Bronchial smooth muscle cell (primary cell): ENCODE results near the gene ISLR. TPM values are rescaled to one million over a fixed set of nuclear protein-coding genes. Genes with fewer than 3 reads are reported as not detected.

Source experiments
- total RNA-seq: library from RNA; depleted of rRNA; stranded (reverse); fragments of >200 nt; gene quantifications from 2 replicates; pipeline ENCODE4 v1.2.1, GENCODE V29; 2014

ISLR gene
- total RNA-seq: 152 and 214 TPM in 2 replicates

GRCh38 chr15:74173380-74174218 lies at the start of gene ISLR:
Gene ISLR (plus strand): TSS chr15:74173710. CDS start chr15:74174859, 1,149 bp downstream.

GRCh38 chr15:74130155-74130848 lies 43.2 kb upstream of the ISLR start, which contains the start of gene ISLR2:
Gene ISLR2 (plus strand): TSS chr15:74130586. CDS start chr15:74132755, 2,169 bp downstream.

DNA sequence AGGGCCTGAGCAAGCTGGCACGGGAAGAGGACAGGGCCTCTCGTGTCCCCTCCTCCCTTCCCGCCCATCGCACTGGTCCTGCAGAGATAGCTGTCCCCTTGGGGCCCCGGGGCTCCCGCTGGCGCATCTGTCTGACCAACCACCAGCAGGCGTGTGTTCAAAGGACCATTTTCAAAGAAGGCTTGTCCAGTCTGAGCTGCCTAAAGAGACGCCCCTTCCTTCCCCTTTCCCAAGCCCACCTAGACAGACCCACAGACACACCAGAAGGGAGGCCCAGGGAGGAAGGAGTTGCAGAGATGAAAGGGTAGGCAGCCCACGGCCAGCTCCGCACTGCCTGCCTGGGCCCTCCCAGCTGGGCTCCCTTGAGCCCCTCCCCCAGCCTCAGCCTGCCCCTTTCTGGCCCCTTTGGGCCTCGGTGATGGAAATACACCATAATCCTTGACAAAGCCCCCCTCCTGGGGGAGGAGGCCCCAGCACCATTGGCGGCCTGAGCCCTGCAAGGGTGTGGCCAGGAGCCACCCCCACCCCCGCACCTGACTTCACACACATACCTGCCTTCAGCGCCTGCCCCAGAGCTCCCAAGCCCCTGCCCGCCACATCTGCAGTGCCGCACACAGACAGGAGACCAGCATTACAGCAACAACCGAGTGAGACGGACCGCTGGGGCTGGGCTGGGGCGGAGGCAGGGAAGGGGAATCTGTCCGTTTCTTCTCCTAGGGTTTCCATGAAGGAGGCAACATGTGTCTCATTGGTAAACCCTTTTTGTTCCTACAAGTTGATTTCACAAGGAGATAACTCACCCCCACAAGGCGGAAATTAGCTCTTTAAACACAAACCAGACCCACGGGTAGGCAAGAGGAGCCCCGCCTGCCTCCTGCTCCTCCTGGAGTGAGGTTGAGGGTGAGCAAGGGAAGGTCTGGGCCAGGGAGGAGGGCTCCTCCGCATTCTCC lies 29.2 kb downstream of the ISLR start, which contains the start of gene STRA6:
STRA6 (minus strand) TSS at position 336 of the 950 bp plus-strand sequence. CDS start 520 bp downstream, outside the sequence.

Other genes starting within 250 kb of the ISLR start
- 93.8 and 201 TPM in 2 replicates for gene LOXL1, start 247.2 kb upstream of the ISLR start, total RNA-seq
- 12.3 and 13.4 TPM in 2 replicates for gene STOML1, start 181.4 kb upstream of the ISLR start, total RNA-seq
- 15.8 and 16.4 TPM in 2 replicates for gene PML, start 179.0 kb upstream of the ISLR start, total RNA-seq
- gene GOLGA6A, start 91.2 kb upstream of the ISLR start, total RNA-seq: under 0.01 TPM in 2 replicates
- gene ISLR2, start 43.1 kb upstream of the ISLR start, total RNA-seq: under 0.01 and 0.16 TPM in 2 replicates
- 0.34 and 0.79 TPM in 2 replicates for gene STRA6, start 29.1 kb downstream of the ISLR start, total RNA-seq
- 0.16 TPM in 1 of 2 replicates, not detected in the other for gene CCDC33, start 62.6 kb downstream of the ISLR start, total RNA-seq
- gene CYP11A1, start 193.9 kb downstream of the ISLR start, total RNA-seq: 0.69 and 0.79 TPM in 2 replicates